GM18870 (cell line): ENCODE results near the gene DZANK1.
"Not testable (repeated sequence)": the region's sequence is repeated elsewhere in the genome, so short reads cannot be mapped to it uniquely, and the experiment has no call there.

Experiments
- ATAC-seq: cut with Tn5 transposase; IDR thresholded peaks from one replicate; pipeline ENCODE4 v1.9.1; 2021; ENCODE audit warnings: moderate library complexity; ENCODE audit not compliant: unreplicated experiment

DZANK1 gene

DNA sequence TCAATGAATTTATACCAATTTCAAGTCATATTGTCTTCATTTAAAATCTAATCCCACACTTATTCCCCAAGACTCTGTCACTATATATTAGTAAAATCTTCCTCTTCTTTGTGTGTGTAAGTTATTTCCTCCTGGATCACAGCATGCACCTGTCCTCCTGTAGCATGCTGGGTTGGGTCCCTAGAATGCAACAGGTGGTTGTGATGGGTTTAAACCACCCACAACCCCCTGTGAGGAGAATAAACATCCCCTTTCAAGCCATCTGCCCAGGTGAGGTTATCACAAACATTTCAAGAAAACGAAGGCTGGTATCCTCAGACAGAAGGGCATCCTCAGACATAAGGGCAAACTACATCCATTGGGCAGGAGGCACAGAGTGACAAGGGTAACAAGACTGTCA is 26.4 kb downstream of the DZANK1 start:
- no peak for ATAC-seq

DNA sequence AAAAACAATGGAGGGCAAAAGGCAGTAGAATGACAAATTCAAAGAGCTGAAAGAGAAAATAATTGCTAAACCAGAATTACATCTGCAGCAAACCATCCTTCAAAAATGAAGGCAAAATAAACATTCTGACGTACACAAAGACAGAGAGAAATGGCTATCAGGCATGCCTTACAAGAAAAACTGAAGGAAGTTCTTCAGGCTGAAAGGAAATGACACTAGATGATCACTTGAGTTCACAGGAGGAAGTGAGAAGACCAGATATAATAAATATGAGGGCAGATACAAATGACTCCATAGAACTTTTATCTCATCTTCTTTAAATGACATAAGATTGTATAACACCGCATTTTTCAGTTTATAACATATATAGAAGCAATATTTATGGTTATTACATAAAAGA is 30.0 kb downstream of the DZANK1 start:
- no peak for ATAC-seq

DNA sequence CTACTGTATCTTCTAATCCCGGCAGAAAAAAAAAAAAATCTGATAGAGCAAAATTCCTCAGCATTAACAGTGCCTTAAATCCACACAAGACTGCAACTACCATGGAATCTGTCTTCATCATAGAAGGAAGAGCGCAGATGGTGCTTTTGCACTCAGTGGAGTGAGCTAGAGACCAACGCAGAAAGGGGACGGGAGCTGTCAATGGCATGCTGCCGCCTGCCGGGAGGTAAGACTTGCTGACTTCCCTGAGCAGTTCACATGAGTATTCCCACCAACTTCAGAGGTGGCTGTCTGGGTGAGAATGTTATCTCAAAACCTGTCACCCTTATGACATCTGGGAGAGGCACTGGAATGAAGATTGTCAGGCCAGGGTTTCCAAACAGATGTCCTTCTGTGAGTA is 35.6 kb downstream of the DZANK1 start:
- no peak for ATAC-seq

DNA sequence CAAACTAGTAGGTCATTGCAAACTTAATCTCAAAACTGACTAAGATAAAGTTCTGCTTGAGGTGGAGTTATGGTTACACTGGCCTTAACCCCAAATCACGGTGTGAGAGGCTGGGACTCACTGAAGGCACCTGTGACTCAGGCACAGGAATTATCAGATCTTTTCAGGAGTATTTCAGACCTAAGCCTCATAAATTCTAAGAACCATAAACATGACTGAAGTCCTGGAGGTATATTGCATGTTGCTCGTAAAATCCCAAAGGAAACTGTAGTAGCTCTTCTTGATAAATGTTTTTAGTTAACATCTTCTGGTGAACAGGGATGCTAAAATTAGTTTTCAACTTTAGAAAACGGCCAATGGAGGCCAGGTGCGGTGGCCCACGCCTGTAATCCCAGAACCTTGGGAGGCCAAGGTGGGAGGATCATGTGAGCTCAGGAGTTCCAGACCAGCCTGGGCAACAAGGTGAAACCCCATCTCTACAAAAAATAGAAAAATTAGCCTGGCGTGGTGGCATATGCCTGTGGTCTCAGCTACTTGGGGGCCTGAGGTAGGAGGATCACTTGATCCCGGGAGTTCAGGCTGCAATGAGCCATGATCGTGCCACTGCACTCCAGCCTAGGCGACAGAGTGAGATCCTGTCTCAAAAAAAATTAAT is 36.5 kb downstream of the DZANK1 start:
- ATAC-seq = no peak

DNA sequence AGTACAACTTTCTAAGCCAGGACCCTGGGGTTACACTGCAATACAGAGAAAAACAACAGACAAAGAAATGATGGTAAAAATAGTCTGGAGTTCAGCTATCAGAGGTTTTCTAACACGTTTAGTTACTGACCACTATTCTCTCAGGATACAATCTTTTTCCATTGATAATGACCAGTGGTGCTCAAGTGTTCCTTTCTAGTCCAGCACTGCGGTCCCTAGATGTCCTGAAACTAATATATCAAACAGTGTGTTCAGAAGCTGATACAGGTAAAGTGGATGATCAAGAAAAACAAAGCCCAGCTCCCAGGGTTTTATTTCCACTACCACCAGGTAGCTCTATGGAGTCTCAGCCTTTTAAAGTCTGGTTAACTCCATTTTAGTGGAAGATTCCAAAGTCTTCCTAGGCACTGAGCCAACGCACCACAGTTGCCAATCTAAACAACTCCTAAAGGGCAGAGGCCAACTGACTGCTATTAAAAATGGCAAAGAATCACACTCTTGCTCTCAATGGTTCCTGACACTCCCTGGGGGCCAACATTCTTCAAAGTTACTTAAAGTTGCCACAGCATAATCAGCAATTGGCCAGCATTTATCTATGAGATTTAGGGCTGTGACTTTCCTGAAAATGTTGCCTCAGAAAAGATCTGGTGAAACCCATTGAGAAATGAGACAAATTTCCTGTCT is 38.2 kb downstream of the DZANK1 start:
- no peak for ATAC-seq

DNA sequence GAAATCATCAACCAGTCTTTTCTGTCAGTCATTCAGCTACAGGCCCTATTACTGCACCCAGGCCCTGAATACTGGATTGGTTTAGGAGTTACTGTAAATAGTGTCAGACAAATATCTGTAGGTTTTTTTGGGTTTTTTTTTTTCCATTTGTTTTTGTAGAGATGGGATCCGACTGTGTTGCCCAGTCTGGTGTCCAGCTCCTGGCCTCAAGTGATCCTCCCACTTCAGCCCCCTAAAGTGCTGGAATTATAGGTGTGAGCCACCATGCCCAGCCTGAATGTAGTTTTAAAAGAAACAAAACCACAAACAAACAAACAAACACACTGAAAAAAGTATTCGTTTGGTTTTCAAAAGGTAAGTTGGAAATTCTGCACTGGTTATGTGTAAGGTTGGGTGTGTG is 39.6 kb downstream of the DZANK1 start:
- no peak for ATAC-seq

DNA sequence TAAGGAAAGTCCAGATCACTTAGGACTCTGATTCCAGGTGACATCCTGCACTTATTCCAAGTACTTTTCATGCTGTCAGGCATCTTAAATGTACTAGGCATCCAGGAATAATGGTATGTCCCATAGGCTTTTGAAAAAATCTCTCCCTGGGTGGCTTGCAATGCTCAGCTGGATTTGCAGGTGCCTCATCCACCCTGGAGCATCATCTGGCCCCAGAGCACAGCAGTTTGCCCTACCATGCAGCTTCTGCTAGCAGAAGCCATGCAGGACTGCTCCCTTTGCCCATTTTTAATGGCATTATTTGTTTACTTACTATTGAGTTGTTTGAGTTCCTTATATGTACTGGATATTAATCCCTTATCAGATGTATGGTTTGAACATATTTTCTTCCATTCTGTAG is 45.2 kb downstream of the DZANK1 start:
- ATAC-seq = no peak

DNA sequence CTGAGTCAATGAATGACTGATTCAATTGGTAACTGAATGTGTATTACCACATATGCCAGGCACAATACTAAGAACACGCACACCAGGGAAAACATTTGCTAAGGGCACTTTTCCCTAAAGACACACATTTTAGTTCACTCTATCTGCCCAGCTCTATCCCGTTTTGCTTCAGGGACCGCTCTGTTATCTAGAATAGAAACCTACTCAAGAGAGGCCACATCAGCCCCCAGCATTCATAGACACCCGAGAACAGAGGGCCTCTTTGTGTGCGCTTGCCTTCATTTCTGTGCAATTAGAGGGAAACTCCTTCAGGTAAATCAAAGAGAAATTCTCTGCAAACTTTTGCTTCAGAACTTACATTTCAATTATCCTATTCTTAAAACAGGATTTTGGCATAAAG is 50.3 kb downstream of the DZANK1 start:
- no peak for ATAC-seq

DNA sequence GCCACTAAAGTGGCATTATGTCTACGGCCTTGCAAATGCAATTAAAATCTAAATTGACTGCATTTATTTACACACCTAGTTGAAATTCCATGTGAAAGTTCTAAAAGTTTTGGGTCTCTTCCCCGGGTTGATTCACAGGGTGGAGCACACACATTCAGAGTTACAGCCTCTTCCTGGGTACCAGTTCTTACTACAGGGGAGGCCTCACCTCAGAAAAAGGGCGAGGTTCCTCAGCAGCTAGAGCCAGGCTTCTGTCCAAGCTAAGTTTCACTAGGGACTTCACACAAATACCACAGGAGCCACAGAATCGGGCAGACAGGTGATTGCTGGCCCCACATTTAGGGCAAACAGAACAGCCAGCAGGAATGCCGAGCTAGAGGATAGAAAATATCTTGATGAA is 52.7 kb downstream of the DZANK1 start:
- ATAC-seq = no peak

DNA sequence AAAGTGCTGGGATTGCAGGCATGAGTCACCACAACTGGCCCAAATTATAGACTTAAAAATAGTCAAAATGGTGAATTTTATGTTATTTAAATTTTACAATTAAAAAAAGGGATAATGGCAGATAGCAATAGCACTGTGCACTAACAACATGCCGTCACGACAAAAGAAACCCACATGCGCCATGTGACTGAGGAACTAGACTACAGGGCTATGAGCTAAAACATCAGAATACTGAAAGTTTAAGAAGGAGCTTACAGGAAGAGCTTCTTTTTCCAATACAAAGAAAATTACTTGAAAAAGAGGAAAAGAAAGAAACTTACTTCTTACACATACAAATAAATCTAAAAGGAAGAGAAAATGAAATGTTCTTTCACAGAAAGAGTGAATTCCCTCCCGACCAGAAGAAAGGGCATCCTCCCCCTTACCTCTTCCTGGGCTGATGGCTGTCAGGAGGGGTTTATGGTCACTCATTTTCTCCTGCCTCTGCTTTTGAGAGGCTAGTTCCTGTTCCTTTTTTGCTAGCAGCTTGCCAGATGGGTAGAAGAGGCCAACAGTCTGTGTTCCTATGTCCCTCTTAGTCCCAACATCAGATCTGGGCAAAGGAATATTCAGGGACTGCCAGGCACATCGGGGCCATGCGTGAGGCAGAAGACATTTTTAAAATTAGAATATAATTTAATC is 54.5 kb downstream of the DZANK1 start:
- no peak for ATAC-seq

DNA sequence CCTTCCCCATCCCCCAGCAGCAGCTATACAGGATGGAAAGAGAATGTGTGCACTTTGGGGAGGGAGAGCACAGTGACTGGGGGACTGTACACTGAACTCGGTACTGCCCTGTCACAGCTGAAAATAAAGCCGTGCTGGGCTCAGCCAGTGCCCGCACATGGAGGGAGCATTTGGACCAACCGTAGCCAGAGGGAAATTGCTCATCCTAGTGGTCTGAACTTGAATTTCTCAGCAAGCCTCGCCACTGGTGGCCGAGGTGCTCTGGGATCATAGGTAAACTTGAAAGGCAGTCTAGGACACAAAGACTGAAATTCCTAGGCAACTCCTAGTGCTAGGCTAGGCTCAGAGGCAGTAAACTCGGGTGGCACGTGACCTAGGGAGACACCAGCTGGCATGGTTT is 61.0 kb downstream of the DZANK1 start:
- no peak for ATAC-seq

DNA sequence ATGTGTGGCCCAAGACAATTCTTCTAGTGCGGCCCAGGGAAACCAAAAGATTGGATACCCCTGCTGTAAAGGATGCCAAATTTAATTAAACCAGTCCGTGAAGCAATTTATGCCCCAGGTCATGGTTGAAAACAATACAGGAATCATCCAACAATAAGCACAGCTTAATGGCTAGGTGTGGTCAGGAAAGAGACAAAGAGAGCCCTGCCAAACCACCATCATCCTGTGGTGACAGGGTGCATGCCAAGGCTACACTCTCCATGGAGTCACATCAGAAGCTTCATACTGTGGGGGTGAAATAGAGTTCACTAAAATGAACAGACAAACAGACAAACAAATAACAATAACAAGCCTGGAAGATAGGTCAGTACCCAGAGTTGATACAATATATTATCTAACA is 62.7 kb downstream of the DZANK1 start:
- ATAC-seq = no peak

DNA sequence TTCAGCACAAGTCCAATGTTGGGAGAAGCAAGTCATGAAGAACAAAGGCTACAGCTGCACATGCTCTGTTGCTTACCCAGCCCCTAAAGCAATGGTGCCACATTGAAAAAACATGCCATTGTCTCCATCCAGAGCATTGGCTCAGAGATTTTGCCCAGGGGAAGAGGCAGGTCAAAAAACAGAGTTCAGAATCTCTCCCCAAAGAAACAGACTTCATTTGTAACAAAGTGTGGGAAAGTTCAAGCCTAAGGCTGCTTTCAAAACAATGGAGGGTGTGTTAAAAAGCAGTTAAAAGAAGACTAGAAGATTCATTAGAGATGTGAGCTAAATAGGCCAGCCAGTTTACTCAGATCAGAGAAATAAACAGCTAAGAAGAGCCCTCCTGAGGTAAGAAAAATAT is 63.6 kb downstream of the DZANK1 start:
- ATAC-seq = no peak

DNA sequence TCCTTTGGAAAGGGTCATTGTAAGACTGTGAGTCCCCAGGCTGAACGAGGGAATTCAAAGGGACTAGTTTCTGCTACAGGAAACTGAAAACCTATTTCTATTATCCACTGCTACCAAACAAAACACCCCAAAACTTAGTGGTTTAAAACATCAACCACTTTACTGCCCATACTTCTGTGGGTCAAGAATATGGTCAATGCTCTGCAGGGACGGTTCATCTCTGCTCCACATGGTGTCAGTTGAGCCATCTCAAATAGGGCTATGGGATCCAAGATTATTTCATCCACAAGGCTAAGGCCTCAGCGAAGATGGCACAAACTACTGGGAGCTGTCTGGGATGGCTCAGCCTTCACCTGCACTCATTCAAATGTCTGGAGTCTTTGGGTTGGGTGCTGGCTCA is 65.5 kb downstream of the DZANK1 start:
- no peak for ATAC-seq

DNA sequence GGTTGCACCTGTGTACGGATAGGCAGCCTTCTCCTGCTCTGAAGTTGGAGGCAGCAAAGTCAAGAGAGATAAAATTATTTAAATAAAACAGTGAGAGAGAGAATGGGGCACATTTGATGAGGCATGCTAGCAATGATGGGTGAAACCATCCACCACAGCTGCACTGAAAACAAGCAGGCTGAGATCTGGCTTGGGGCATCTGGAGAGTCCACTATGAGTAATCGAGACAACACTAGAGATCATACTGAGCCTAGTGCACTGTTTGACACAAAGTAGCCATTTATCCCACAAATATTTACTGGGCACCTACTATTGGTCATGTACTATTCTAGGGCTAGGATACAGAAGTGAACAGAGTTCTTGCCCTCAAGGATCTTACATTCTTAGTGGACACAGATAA is 66.4 kb downstream of the DZANK1 start:
- ATAC-seq = no peak

DNA sequence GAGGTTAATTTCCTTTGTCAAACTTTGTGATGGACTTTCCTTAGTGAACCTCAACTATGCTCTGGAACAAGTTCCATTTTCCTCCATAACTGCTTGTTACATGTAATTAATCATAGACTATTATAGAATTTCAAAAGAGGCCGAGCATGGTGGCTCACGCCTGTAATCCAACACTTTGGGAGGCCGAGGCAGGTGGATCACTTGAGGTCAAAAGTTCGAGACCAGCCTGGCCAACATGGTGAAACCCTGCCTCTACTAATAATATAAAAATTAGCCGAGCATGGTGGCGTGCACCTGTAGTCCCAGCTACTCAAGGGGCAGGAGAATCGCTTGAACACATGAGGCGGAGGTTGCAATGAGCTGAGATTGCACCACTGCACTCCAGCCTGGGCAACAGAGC is 68.1 kb downstream of the DZANK1 start:
- ATAC-seq = not testable (repeated sequence)

DNA sequence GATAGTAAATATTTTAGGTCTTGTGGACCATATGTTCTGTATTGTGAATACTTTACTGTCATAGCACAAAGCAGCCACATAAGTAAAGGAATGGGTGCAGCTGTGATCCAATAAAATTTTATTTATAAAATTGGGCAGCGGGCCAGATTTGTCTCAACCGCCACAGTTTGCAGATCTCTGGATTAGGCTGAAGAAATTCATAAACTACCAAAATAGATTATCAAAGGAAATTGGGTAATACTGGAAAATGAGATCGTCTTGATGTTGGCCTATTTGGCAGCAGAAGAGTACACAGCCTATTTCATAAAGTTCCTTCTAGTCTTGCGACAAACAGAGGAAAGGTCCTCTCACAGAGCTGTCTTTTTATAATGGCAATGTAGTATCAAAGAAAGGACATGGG is 69.8 kb downstream of the DZANK1 start:
- no peak for ATAC-seq

DNA sequence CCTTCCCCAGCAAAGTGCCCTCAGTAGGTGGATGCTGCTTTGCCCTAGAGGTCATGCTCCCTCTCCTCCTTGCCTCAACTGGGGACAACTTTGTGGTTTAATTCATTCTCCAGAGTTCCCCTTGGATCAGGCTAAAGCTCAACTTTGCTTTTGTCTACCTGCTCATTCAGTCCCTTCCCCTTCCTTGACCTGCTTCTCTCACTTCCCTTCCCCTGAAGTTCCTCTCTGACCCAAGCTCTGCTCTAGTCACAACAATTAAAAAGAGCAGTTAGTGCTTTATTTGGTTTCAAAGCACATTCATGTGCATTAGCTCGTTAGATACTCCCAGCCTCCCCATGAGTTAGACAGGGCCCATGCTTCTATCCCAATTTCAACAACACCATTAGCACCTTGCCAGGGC is 71.3 kb downstream of the DZANK1 start:
- ATAC-seq = no peak

DNA sequence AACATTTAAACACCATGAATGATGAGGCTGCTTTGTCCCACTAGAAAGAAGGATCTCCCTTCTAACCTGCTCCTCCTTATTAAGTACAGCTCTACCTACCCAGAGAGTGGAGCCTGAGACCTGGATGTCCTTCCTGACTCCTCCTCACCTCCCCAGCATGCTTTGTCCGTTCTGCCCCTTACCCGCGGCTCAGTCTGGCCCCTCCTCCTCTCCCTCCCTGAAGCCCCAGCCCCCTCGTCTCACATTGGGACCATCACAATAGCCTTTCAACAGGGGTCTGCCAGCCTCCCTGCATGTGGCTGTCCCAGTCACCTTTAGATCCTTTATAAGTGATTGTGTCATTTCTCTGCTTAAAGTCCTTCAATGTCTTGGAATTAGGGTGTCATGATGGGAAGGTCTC is 72.5 kb downstream of the DZANK1 start:
- ATAC-seq = no peak

DNA sequence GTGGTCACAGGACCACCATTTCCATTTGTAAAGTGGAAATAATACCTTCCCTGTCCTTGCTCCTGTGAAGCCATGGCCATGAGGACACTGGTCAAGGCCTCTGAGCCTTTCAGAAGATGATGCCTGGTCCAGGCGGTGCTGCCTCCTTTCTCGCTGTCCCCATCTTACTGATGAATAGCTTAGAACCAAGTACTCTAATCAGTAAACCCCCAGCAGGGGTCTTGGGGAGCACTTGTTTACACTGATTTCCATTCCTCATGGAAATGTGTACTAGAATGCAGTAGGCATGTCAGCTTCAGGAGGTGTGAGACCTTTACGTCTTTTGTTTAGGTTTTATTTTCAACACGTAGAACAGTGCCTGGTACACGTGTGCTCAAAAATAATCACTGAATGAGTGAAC is 75.1 kb downstream of the DZANK1 start:
- no peak for ATAC-seq

DNA sequence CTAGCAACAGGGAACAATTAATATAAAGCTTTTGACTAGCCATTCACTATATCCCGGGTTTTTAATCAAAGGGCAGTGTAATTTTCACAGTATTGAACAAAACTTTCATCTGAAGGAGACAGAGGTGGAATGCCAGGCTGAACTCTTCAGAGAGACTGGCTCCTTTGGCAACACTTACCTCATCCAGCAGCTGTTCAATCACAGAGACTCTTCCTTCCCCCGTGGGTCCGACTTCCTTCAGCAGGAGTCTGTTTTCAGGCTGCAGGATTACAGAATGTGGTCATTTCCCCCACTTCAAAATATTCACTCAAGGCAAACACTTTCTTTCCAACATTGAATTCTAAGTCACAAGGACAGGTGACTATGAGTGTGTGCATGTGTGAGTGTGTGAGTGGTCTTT is 76.6 kb downstream of the DZANK1 start:
- ATAC-seq = no peak

DNA sequence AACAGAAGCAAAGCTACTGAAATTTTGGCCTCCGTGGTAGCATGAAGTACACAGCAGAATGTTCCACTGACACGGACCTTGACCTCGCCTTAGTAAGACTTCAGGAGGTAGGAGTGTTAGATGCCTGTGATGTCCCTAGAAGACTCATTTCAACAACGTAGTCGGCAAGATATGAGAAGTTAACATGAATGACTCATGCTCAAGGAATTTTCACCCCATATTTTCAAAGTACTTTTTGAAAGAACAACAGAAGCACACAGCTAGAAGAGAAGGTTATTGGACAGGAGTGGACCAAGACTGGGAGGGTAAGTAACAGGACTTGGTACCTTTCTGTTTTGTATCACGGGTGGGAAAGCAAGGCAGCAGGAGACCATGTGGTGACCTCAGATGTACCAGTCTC is 78.0 kb downstream of the DZANK1 start:
- no peak for ATAC-seq
